ENCODE measurements around the gene PCGF3.
"Not testable (repeated sequence)": the region's sequence is repeated elsewhere in the genome, so short reads cannot be mapped to it uniquely, and the experiment has no call there.

DNA sequence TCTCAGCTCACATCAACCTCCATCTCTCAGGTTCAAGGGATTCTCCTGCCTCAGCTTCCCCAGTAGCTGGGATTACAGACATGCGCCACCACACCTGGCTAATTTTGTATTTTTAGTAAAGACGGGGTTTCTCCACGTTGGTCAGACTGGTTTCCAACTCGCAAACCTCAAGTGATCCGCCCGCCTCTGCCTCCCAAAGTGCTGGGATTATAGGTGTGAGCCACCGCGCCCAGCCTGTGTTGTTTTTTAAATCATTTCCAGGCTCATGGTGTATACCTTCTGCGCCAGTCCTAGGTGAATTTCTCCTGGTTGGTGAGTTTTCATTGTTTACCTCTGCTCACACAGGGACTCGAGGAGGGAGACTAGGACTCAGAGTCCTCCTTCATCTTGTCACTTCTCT lies 74.6 kb downstream of the PCGF3 start:
- TF ChIP-seq, protein P1, sequence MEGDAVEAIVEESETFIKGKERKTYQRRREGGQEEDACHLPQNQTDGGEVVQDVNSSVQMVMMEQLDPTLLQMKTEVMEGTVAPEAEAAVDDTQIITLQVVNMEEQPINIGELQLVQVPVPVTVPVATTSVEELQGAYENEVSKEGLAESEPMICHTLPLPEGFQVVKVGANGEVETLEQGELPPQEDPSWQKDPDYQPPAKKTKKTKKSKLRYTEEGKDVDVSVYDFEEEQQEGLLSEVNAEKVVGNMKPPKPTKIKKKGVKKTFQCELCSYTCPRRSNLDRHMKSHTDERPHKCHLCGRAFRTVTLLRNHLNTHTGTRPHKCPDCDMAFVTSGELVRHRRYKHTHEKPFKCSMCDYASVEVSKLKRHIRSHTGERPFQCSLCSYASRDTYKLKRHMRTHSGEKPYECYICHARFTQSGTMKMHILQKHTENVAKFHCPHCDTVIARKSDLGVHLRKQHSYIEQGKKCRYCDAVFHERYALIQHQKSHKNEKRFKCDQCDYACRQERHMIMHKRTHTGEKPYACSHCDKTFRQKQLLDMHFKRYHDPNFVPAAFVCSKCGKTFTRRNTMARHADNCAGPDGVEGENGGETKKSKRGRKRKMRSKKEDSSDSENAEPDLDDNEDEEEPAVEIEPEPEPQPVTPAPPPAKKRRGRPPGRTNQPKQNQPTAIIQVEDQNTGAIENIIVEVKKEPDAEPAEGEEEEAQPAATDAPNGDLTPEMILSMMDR (conservative IDR thresholded peaks at IDR 0.05 in 1 of 2, IDR thresholded peaks at IDR 0.05 in 1 of 2; ENCODE audit: extremely low read depth in 1 of 2, insufficient read depth in 1 of 2, low read depth in 1 of 2, low read length in 2 of 2) = not testable (repeated sequence)
- TF ChIP-seq EZH2 (IDR thresholded peaks at IDR 0.05; ENCODE audit: borderline replicate concordance, low read length) = not testable (repeated sequence)
